GM19452 (cell line): ENCODE results near the gene ENTPD8.
"Not testable (repeated sequence)": the region's sequence is repeated elsewhere in the genome, so short reads cannot be mapped to it uniquely, and the experiment has no call there.

Source experiments
- ATAC-seq: cut with Tn5 transposase; IDR thresholded peaks from one replicate; pipeline ENCODE4 v1.9.1; 2021; ENCODE audit not compliant: unreplicated experiment

Gene ENTPD8

DNA sequence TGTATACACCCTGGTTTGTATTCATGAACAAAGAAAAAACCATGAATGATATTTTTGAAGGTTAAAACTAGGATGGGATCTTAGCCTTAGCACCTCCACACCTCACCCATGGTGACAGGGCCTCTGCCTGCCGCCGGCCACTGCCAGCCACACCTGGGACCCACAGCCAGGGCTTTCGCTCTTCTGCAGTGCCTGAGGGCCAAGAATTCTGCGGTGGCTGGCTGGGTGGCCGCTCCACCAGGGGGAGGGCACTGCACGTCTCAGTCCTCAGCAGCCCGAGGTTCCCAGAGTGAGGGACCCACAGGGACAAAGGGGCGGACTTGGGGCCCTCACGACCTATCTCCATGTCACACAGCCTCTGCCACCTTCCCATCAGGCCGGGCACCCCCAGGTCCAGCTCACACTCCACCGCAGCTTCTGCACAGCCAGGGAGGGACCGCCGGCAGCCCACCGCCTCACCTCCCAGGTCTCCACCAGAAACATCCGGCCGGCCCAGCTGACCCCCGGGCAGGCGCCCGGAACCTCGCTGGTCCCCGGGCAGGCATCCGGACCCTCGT lies 25.1 kb downstream of the ENTPD8 start:
- ATAC-seq = no peak

DNA sequence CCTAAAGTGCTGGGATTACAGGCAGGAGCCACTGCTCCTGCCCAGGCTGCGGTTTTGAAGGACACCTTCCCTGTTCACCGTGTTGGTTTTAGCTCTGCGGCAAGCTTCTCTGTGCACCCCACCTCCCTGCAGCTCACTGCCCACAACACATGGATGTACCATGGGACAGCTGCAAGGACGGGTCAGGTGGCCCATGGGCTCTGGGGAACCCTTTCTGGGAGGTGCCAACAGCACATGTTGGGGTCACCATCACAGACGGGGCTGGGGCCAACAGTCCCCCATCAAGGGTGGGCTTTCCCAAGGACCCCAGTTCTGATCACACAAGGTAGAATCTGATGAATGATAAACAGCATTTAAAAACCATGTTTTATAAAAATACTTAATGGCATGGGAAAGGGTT lies 25.7 kb downstream of the ENTPD8 start:
- ATAC-seq = no peak

DNA sequence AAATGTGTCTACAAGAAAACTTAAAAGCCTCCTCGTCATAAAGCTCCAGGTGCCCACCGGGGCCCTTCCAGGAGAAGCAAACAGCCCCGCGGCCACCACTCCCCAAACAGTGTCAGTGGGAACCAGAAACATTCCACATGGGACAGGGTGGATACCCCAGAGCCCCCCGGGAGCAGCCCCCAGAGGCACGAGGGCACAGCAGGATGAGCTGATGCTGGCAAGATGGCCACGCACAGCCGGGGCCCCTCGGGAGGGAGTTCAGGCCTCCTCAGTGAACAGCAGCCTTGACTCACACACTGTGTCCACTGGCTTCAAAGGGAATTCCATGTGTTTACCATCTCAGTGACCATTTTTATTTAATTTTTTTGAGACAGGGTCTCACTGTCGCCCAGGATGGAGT lies 28.7 kb downstream of the ENTPD8 start:
- no peak for ATAC-seq

DNA sequence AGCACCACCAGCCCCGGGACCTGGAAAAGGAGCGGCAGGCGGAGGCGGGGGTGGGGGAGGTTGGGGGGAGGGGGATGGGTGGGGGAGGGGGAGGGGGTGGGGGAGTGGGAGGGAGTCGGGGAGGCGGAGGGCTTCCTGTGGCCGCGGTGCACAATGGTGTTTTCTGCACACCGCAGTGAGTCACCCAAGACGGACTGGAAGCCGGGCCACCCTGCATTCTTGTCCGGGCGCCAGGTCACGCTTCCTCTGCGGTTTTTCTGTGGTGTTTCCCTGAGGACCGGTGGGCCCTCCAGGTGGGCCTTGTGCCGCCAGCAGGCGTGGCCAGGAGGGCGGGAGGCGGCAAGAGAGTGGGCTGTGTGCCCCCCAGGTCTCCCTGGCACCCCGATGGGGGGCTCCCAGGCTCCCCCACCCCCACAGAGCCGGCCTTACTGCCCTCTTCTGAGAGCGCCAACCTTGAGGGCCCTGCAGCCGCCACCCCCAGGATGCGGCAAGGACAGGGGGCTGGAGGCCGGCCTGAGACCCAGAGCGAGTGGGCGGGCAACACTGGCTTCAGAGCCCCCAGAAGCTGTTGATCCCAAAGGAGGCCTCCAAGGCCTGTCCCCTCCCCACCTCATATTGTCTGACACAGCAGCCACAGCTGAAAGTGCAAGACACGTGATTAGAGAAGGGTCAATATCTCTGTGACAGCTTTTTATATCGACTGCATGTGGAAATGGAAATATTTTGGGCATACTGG lies 29.3 kb downstream of the ENTPD8 start:
- no peak for ATAC-seq

DNA sequence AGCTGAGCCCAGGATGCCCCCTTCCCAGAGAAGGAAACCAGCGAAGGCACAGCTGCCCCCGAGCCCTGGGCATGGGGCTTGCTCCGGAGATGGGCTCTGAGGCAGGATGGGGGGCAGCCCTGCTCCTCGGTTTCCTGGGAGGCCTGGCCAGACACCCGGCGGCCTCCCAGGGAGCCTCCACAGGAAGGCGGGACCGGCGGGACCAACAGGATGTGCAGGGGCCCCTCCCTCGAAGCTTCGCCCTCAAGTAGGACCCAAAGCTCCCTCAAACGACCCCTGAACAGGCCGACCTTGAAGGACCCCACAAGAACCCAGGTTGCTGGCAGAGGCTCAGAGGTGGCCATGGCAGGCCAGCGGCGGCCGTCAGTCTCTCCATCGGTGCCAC lies 29.9 kb downstream of the ENTPD8 start:
- no peak for ATAC-seq

DNA sequence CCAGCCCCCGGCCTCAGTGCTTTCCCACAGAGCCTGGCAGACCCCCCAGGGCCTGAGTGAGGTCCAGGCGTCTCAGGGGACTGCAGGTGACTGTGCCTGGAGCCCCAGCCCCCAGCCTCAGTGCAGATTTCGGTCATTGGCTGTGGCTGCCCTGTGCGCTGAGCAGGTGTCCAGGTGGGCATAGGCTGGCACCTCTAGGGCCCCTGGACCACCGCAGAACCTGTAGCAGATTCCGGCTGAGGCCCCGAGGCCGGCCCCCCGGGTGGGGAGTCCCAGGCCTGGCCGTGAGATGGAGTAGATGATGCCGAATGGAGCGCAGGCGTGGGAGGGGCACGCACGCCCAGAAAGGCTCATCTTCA lies 30.3 kb downstream of the ENTPD8 start:
- ATAC-seq = no peak

DNA sequence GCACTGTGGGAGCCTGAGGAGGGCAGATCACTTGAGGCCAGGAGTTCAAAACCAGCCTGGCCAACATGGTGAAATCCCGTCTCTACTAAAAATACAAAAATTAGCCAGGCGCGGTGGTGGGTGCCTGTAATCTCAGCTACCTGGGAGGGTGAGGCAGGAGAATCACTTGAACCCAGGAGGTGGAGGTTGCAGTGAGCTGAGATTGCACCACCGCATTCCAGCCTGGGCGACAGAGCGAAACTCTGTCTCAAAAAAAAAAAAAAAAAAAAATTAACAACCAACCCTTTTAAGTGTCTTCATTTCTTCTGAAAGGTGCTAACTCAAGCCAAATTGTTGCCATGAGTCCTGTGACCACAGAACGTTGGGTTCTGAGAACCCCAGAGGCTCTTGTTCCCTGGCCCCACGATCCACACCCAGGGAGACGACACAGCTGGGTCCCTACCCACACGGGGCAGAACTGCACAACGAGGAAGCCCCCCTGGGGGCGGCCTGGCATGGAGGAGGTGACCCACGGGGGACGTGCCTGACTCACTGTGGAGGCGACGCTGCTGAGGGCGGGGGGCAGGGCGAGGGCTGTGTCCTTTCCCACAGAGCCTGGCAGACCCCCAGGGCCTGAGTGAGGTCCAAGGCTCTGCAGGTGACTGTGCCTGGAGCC lies 30.8 kb downstream of the ENTPD8 start:
- not testable (repeated sequence) for ATAC-seq

DNA sequence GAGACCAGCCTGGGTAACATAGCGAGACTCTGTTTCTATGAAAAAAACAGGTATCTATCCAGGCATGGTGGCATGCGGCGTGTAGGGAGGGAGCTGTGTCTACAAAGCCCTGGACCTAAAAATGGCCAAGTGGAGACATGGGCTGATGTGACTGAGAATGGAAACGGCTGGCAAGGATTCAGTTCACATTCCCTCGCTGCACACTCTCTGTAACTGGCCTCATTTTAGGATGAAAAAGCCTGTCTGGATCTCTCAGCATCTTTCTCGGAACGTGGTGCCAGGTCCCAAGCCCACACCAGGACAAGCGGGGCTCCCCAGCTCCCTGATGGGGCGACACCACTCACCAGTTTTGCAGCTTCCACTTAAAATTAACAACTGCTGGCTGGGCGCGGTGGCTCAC lies 31.6 kb downstream of the ENTPD8 start:
- no peak for ATAC-seq

DNA sequence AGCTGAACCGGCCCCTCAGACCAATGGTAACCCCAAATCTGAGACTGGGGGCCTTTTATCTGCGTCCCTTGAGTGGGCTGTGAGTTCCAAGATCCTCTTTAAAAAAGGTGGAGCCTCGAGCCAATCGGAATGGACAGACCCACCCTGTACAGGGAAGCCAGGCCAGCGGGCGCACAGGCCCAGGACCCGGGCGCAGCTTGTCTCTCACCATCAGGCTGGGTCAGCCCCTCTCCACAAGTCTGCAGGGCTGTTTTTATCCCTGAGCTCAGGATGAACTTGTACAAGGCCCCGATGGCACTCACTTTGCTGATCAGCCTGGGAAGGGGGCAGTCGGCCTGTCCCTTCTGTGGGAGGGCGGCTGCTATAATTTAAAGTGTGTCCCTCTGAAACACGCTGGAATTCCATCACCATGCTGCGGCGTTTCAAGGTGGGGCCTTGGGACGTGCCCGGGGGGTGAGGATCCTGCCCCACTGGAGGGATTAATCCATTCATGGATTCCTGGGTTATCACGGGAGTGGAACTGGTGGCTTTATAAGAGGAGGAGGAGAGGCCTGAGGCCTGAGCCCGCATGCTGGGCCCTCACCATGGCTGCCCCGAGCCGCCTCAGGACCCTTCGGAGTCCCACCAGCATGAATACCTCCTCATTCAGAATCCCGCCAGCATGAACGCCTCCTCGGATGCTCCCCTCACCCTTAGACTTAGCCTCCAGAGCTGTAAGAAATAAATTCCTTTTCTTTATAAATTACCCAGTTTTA lies 32.3 kb downstream of the ENTPD8 start:
- no peak for ATAC-seq

DNA sequence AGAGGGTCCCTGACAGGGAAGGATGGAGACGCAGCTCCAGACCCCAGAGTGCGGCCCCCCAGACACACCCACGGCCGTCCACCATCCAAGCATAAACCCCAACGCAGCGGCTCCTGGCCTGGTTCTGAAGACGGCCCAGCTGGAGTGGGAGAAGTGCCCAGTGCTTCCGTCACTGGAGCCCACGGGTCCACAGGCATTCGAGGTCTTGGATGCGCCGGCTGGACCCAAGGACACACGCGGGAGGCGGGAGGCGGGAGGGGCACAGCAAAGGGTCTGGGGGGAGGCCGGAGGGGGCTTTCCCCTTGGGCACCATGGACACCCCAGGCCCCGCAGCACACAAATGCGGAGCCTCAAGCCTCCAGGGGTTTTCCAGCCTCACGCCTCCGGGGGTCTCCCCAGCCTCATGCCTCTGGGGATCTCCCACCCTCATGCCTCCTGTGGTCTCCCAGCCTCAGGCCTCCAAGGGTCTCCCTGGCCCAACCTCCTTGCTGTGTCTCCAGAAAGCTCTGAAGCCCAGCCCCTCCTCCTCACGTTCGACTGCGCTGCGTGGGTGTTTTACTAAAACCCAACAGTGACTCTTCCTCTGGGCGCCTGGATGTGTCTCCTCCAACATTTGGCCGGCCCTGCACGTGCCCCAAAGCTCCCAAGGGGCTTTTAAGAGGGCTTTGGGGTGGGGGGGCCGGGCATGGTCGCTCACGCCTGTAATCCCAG lies 33.4 kb downstream of the ENTPD8 start:
- no peak for ATAC-seq

DNA sequence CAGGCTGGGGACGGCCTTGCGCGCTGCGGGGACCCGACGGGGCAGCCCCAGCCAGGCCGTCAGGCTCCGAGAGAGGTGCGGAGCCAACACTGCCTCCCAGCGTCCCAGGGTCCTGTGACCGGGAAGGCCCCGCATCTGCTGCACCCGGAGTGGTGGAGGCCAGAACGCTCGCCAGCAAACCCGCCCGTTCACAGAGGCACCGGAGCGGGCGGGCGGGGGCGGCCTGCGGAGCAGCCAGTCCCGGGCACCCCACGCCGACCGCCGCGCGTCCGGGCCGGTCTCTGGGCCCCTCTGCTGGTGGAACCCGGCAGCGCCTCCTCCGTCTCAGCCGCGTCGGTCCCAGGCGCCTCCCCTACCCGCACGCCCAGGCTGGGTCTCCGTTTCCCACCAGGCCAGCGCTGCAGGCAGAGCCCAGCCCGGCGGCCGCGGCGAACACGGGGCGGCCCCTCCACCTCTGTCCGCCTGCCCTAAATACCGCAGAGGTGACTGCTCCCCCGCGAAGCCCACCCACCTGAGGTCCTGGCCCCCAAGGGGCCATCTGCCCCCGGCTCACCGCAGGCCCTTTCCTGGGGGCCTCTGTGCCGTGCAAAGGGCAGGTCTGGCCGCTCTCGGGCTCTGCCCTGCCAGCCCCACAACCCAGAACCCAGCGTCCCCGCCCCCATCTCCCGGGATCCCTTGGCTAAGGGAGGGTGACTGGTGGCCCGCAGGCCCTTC lies 34.1 kb downstream of the ENTPD8 start:
- ATAC-seq = no peak

DNA sequence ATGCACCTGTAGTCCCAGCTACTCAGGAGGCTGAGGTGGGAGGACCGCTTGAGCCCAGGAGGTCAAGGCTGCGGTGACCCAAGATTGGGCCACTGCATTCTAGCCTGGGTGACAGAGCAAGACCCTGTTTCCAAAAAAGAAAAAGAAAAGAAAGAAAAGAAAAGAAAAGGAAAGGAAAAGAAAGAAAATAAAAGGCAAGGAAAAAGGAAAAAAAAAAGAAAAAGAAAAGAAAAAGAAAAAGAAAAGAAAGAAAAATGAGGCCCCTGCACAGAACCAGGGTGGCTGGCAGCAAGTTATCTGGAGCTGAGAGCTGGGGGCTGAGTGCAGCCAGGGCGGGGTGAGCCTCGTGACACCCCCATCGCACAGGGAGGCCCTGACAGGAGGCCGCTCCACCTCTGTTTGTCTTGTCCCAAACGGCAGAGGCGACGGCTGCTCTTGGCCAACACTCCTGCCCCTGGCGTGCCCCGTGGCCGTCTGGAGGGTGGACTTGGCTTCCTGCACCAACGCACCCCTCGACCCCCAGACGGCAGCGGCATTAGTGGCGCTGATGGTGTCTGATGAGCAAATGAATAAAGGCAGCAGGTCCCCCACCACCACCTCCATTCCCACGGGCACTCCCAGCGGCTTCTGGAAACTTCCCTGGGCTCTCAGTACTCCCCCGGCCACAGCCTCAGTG lies 34.9 kb downstream of the ENTPD8 start:
- no peak for ATAC-seq

DNA sequence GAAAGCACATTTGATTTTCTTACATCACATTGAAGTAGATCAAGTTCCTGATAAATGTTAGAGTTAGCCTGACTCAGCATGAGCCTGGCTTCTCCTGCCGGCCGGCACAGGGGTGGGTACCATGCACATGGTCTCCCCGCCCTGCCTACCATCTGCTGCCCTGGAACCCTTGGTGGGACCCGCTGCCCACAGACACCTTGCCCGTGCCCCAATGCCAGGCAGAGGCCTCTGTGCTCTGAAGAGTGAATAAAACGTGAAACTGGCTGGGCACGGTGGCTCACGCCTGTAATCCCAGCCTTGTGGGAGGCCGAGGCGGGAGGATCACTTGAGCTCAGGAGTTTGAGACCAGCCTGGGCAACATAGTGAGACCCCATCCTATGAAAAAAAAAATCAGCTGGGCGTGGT lies 35.5 kb downstream of the ENTPD8 start:
- no peak for ATAC-seq

DNA sequence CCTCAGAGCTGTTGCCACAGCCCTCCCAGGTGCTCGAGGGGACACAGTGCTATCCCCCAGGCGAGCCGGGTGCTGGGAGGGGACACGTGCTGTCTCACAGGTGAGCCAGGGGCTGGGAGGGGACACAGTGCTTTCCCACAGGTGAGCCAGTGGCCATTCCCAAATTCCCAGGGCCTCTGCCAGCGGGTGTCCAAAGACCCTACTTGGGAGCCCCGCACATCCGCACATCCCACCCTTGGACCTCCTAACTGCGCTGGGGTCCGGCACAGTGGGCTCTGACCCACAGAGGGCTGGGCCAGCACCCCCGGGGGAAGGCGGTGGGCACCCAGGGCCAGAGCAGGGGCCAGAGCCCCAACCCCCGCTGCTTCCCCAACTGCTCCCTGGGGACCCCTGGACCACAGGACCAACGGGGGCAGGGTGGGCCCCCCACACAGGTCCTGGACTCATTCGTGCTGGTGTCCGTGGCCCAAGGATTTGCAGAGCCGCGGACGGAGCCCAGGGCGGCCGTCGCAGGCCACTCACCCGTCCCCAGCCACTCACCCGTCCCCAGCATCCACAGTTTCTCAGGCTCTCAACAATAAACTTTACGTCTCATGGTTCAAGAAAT lies 36.1 kb downstream of the ENTPD8 start:
- ATAC-seq = no peak

DNA sequence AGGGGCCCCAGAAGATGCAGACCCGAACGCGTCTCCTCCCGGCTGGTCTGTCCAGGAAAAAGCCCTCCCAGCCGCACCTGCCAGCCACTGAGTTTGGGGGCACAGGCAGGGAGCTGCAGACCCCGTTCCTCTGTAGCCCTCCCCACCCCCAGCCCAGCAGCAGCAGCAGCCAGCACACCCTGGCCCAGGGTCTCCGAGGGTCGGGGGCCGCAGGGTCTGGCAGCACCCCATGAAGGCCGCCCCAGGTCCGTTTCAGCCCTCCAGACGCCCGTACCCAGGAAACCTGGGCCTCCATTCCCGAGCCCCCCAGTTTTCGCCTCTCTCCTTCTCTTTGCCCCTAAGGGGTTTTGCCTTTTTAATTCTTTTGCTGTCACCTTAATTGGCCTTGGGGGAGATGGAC lies 37.9 kb downstream of the ENTPD8 start:
- ATAC-seq = no peak

DNA sequence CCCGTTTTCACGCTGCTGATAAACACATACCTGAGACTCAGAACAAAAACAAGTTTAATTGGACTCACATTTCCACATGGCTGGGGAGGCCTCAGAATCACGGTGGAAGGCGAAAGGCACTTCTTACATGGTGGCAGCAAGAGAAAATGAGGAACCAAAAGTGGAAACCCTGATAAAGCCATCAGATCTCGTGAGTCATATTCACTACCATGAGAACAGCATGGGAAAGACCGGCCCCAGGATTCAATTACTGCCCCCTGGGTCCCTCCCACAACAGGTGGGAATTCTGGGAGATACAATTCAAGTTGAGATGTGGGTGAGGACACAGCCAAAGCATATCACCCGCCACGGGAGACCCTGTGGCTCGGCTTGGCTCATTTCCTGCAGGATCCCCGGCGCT lies 38.4 kb downstream of the ENTPD8 start:
- ATAC-seq = no peak

DNA sequence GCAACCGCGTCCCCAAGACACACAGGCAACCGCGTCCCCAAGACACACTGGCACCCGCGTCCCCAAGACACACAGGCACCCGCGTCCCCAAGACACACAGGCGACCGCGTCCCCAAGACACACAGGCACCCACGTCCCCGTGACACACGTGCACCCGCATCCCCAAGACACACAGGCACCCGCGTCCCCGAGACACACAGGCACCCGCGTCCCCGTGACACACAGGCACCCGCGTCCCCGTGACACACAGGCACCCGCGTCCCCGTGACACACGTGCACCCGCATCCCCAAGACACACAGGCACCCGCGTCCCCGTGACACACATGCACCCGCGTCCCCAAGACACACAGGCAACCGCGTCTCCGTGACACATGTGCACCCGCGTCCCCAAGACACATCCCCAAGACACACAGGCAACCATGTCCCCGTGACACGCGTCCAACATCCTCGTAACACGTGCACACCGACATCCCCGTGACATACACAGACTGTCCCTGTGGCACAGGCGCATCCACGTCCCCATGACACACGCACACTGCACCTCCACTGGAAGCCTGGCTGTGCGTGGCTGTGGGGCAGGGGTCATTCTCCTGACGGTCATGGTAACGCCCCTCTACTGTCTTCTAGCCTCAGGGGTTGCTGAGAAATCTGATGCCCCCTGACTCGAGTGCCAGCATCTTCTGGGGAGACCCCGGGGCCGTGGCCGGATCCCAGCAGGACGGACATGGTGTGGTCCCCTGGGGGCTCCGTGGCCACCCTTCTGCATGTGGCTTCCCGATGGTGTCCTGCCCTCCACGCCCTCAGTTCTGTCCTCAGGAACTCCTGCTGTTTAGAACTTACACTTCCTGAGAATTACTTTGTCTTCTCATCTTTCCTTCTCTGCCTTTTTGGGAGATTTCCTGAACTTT lies 42.3 kb downstream of the ENTPD8 start:
- no peak for ATAC-seq

DNA sequence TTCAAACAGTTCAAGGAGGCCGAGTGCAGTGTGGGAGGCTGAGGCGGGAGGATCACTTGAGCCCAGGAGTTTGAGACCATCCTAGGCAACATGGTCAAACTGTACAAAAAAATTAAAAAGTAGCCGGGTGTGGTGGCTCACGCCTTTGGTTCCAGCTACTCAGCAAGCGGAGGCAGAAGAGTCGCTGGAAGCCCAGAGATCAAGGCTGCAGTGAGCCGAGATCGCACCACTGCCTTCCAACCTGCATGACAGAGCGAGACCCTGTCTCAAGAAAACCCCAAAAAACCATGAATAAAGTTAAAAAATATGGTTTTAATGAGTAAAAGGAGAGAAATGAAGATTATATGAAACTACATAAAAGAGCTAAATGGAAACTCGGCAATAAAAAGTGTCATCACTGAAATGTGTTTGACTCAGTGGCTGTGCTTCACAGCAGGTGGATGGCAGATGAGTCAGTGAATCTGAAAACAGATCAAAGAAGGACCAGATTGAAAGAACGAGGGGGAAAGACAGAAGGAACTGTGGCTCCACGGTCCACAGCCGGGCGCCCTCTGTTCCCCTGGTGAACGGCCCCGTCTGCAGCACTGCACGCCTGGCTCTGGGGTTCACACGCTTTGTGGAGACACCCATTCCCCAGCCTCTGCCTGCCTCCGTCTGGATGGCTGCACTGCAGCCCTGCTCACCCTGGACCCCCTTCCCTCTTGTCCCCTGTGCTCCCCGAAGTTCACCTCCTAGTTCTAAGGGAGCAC lies 43.3 kb downstream of the ENTPD8 start:
- ATAC-seq = no peak
